Osteoblast (primary cell): Measurements from ENCODE around the gene RET. TPM values are rescaled to one million over a fixed set of nuclear protein-coding genes. Genes with fewer than 3 reads are reported as not detected.

Experiments used
- DNase-seq: peaks from one replicate; pipeline ENCODE4 v3.0.0; 2011; ENCODE audit warnings: low spot score, mixed read lengths; ENCODE audit not compliant: insufficient read length; ENCODE audit errors: missing footprints
- H2AFZ ChIP-seq: 2 replicates; pipeline ENCODE4 v1.6.0; 2011; ENCODE audit warnings: mild to moderate bottlenecking, low read length
- H3K27ac ChIP-seq: 2 replicates; pipeline ENCODE4 v1.5.1; 2011; ENCODE audit warnings: mild to moderate bottlenecking, low read depth, low read length, moderate library complexity
- H3K27me3 ChIP-seq: 2 replicates; pipeline ENCODE4 v1.6.0; 2012; ENCODE audit warnings: mild to moderate bottlenecking, control low read depth, inconsistent platforms, low read length, moderate library complexity; ENCODE audit not compliant: insufficient read depth
- H3K36me3 ChIP-seq: 2 replicates; pipeline ENCODE4 v1.5.1; 2011; ENCODE audit warnings: mild to moderate bottlenecking, low read length, control low read depth, moderate library complexity; ENCODE audit not compliant: insufficient read depth
- H3K4me1 ChIP-seq: 2 replicates; pipeline ENCODE4 v1.5.1; 2011; ENCODE audit warnings: mild to moderate bottlenecking, low read length, control low read depth, moderate library complexity; ENCODE audit not compliant: insufficient read depth
- H3K4me2 ChIP-seq: 2 replicates; pipeline ENCODE4 v1.6.0; 2011; ENCODE audit warnings: mild to moderate bottlenecking, low read length; ENCODE audit not compliant: insufficient read depth
- H3K4me3 ChIP-seq: fragments of 200-600 bp; sonication (generic); 3 replicates; pipeline ENCODE4 v1.5.1; 2012; ENCODE audit warnings: mild to moderate bottlenecking, low read length, inconsistent platforms; ENCODE audit not compliant: insufficient read depth
- H3K79me2 ChIP-seq: 2 replicates; pipeline ENCODE4 v1.6.0; 2012; ENCODE audit warnings: mild to moderate bottlenecking, low read length, control low read depth, inconsistent platforms; ENCODE audit not compliant: insufficient read depth
- H3K9me3 ChIP-seq: 2 replicates; pipeline ENCODE4 v1.5.1; 2011; ENCODE audit warnings: low read depth, low read length, control low read depth
- H4K20me1 ChIP-seq: 2 replicates; pipeline ENCODE4 v1.6.0; 2012; ENCODE audit warnings: mild to moderate bottlenecking, low read length, control low read depth; ENCODE audit not compliant: insufficient read depth
- CTCF ChIP-seq: IDR thresholded peaks from 2 replicates; pipeline ENCODE4 v1.5.1; 2011; ENCODE audit warnings: mild to moderate bottlenecking, low read depth, low read length, moderate library complexity; ENCODE audit errors: extremely low read depth
- total RNA-seq: library from RNA; depleted of rRNA; stranded (reverse); fragments of >200 nt; gene quantifications from 2 replicates; pipeline ENCODE4 v1.2.3, GENCODE V29; 2012

The RET gene
- total RNA-seq, 1 donor: under 0.01 TPM

- TF ChIP-seq CTCF: no peak
- Histone ChIP-seq H3K4me1 (no peaks in the 10 kb centered on the region), H3K9me3 (no peaks in the 10 kb centered on the region), H3K27me3 (peaks cover 10% of the 10 kb centered on the region), H3K27ac (no peak overlapping the region), H3K79me2 (no peaks in the 10 kb centered on the region), H2AFZ (no peak overlapping the region), H3K4me3 (no peak overlapping the region), H3K36me3 (no peaks in the 10 kb centered on the region), H4K20me1 (no peaks in the 10 kb centered on the region), H3K4me2 (no peak overlapping the region)
- no peak for DNase-seq
Measured at GRCh38 chr10:43082746-43083145, 5.9 kb downstream of the RET start.

GRCh38 chr10:43083764-43084163 lies 6.9 kb downstream of the RET start:
- no peak for DNase-seq
- no peak overlapping the region for H2AFZ ChIP-seq
- no peaks in the 10 kb centered on the region for H3K79me2 ChIP-seq
- H3K36me3 ChIP-seq: no peaks in the 10 kb centered on the region
- H3K4me3 ChIP-seq: no peak overlapping the region
- H3K4me2 ChIP-seq: no peak overlapping the region
- H3K27ac ChIP-seq: no peak overlapping the region
- peaks cover 3% of the 10 kb centered on the region for H3K27me3 ChIP-seq
- no peaks in the 10 kb centered on the region for H4K20me1 ChIP-seq
- no peaks in the 10 kb centered on the region for H3K9me3 ChIP-seq
- TF ChIP-seq CTCF: no peak
- no peaks in the 10 kb centered on the region for H3K4me1 ChIP-seq

DNA sequence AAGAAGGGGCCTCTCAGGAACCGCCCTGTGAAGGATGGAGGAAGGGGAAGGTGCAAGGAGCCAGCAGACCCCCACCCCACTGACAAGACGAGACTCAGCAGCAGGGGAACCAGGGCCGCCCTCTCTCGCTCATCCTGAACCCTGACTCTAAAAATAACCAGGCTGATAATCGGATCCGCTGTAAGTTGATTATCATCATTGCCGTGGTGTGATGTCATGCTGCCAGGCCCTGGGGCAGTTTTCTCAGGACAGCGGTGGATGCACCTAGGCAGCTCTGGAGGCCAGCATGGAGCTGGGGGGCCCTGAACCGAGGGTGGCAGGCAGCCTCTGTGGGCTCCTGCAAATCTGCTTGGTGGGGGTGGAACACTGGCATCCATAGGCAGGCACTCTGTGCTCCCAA lies 7.9 kb downstream of the RET start:
- TF ChIP-seq CTCF: no peak
- Histone ChIP-seq H3K27ac (no peak overlapping the region), H3K4me1 (no peaks in the 10 kb centered on the region), H3K36me3 (no peaks in the 10 kb centered on the region), H3K9me3 (no peaks in the 10 kb centered on the region), H4K20me1 (no peaks in the 10 kb centered on the region), H2AFZ (no peak overlapping the region), H3K79me2 (no peaks in the 10 kb centered on the region), H3K4me3 (no peak overlapping the region), H3K27me3 (no peaks in the 10 kb centered on the region), H3K4me2 (no peak overlapping the region)
- DNase-seq: no peak

GRCh38 chr10:43086321-43086942 lies 9.6 kb downstream of the RET start:
- no peak for DNase-seq
- H3K36me3 ChIP-seq: no peaks in the 10 kb centered on the region
- no peak for TF ChIP-seq CTCF
- H3K4me2 ChIP-seq: no peak overlapping the region
- H3K79me2 ChIP-seq: no peaks in the 10 kb centered on the region
- H2AFZ ChIP-seq: no peak overlapping the region
- H3K27ac ChIP-seq: no peak overlapping the region
- H3K27me3 ChIP-seq: no peaks in the 10 kb centered on the region
- no peaks in the 10 kb centered on the region for H4K20me1 ChIP-seq
- no peak overlapping the region for H3K4me3 ChIP-seq
- no peaks in the 10 kb centered on the region for H3K9me3 ChIP-seq
- no peaks in the 10 kb centered on the region for H3K4me1 ChIP-seq
